ENCODE measurements around the gene AMDHD2.

Gene AMDHD2

DNA sequence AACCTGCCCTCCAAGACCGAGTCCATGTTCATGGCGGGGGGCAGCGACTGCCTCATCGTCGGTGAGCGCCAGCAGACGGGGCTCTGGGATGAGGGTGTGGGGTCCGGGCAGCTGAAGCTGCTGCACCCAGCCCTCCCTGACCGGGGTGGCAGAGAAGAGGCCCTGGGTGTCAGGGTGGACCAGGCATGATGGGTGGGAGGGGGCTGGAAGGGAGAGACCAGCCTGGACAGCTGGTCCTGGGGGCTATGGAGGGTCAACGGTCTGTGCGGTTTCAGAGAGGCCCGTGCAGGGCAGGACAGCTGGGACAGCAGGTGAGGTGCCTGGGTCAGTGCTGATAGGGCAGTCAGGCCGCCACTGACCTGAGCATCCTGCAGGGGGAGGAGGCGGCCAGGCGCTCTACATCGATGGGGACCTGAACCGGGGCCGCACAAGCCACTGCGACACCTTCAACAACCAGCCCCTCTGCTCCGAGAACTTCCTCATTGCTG lies 19.7 kb upstream of the AMDHD2 start:
- DNase-seq, result no peak

DNA sequence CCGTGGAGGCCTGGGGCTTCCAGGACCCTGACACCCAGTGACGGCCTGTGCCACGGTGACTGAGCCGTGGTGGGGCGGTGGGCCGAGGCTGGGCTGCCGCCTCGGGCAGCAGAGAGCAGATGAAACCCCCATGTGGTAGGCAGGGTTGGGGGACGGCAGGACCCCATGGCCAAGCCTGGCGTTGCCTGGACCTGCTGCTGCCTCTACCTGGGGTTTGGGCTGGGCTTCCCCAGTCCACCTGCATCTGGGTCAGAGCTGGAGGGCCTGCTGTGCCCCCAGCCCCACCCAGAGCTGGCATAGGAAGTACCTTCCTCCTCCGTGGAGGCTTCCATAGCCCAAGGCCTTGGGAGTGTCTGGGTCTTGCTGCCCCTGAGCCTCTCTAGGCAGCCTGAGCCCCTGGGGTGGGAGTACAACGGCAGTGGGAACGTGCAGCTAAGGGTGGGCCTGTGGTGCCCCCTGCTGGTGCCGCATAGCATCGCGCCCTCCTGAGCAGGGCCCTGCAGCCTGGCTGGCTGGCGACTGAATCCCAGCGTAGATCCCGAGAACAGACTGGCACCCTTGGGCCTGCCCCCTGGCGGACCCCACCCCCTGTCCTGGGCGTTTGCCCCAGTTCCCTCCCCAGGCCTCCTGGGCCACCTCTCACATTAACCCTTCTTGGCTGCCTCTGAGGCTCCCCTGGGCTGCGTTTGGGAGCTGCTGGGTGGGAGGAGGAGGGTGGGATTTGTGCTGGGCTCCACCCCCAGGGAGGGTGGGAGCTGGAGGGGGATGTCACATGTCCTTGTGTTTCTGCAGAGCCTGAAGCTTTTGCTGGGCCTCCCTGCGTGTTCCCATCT lies 19.0 kb upstream of the AMDHD2 start:
- DNase-seq, result peak; percentile 66

DNA sequence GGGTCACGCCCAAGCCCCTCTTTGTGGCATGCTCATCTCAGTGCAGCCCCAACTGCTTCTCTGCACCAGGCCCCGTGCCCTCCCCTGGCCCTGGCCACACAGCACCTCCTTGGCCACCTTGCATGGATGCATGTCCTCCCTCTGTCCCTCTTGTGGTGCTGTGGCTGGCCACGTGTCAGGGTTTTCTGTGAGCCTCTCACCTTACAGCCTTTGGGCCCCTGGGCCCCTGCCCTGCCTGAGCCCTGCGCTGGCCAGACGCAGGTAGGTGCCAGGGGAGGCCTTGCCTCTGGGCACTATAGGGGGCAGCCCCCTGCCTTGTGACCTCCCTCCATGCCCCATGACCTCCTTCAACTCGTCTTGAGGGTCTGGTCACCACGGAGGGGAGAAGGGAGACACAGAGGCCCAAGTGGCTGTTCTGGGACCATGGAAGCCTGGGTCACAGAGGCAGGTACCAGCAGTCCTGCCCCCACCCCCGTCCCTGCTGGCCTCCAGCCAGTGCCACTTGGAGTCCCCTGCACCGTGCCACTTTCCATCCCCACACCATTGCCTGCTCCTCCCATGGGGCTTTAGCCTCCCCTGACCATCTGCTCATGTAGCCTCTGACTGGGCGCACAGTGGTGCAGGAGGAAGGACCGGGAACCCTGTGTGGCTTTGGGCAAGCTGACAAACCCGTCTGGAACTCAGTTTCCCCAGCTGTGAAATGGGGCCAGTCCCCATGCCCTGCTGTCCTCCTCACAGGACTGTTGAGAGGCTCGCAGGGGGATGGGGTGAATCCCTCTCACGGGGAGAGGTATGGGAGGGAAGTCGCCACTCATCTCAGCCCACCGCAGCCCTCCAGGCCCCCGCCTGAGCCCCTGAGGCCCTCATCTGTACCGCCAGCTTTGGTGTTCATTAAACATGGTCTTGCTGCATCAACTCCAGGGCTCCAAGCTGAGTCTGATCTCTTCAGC lies 17.9 kb upstream of the AMDHD2 start:
- no peak for DNase-seq

DNA sequence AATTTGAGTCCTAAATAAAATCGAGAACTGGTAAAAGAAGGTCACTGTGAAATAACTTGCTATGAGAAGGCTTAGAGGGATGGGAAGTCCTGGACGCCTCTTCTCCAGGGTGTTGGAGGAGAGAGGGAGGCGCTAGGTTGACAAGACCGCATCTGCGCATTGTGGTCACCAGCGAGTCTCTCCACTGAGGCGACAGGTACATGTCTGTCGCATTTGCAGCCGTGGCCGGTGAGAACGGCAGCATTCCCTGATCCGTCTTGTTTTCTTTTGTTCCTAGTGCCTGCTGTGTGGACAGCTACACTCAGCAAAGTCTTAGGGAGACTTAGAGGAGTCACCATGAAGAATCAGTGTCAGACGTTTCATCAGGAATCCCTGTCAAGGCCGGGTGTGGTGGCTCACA lies 14.5 kb upstream of the AMDHD2 start:
- DNase-seq, result no peak

DNA sequence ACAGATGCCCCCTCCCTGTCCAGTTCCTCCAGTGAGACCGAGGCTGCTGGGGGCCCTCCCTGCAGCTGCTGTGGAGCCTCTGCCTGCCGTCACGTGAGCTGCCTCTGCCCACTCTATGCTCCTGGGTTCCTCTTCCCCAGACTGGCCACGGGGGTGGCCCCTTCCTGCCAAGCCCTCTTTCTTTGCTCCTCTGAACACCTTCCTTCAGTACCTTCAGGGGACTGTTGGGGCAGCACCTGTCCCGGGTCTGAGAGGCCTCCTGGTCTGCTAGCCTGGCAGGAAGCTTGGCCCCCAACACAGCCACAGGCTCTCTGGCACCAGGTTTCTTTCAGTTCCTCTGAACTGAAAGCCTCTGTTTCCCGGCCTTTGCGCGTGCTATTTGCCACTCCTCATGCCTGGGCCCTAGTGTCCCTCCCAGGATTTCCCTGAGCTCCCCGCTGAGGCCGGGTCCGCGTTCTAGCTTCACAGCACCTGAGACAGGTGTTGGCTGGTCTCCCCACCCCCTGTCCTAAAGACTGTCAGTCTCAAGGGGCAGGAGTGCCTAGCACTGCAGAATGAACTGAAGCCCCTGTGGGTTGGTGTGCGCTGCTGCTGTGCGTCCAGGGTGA lies 13.0 kb upstream of the AMDHD2 start:
- no peak for DNase-seq

DNA sequence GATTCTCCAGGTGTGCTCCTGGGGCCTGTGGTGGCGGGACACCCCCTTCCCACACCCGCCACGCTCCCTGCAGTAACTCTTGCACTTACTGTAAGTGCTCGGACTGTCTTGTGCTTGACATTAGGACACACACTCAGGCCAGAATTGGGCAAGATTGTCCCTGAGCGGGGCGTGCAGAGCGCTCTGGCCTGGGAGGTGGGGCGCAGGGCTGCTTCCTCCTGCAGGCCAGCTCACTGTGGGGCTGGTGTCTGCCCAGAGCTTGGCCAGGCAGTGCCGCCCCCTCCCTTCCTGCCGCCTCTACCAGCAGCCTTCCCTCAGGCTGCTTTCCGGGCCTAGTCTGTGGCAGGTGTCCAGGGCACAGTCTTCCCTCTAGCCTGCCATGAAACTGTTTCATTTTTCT lies 12.5 kb upstream of the AMDHD2 start:
- DNase-seq, result no peak

DNA sequence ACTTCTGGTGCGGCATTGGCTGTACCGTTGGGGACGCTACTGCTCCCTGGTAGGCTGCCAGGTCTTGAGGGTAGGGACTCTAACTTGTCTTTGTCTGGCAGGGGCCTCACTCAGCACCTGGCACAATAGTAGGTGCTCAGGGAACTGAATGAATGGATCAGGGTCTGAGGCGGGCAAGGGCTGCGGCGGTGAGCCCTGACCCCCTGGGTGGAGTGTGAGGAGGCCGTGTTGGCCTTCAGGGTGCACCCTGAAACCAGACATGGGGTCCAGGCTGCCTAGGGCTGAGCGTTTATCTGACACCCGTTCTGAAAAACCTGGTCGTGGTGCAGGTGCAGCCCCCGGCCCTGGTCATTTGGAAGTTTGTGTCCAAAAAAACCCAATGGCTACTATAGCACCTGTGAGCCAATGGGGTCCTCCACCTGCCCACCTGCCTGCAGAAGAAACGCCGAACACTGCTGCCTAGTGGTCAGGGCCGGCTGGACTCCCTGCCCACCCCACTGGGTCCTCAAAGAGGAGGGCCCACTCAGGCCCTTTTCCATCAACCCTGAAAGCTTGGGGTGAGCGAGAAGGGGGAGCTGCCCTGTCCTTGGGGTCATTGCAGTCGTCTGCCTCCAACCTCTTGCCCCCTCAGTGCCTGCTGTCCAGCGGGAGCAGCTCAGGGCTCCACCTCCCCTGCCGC lies 11.3 kb upstream of the AMDHD2 start:
- DNase-seq, result no peak

DNA sequence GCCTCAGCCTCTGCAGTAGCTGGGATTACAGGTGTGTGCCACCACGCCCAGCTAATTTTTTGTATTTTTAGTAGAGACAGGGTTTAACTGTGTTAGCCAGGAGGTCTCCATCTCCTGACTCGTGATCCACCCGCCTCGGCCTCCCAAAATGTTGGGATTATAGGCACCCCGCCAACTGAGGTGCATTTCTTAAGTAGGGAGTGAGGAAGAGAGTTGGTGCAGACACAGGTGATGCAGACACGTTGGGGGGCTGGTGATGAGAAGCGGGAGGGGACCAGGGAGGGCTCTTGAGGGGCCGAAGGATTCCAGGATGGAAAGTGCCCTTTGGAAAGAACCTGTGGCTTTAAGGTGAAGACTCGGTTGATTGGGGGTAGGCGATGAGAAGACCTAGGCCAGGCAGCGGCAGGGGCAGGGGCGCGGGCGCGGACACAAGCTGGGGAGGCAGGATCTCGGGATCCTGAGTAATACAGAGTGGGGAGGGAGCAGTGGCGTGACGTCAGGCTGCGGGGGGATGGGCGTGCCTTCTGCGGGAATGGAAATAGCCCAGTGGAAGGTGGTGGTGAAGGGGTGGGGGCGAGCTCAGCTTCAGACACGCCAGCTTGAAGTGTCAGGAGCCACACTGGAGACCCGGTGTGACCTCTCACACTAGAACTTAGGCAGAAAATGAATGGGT lies 8.9 kb upstream of the AMDHD2 start:
- DNase-seq, result no peak

DNA sequence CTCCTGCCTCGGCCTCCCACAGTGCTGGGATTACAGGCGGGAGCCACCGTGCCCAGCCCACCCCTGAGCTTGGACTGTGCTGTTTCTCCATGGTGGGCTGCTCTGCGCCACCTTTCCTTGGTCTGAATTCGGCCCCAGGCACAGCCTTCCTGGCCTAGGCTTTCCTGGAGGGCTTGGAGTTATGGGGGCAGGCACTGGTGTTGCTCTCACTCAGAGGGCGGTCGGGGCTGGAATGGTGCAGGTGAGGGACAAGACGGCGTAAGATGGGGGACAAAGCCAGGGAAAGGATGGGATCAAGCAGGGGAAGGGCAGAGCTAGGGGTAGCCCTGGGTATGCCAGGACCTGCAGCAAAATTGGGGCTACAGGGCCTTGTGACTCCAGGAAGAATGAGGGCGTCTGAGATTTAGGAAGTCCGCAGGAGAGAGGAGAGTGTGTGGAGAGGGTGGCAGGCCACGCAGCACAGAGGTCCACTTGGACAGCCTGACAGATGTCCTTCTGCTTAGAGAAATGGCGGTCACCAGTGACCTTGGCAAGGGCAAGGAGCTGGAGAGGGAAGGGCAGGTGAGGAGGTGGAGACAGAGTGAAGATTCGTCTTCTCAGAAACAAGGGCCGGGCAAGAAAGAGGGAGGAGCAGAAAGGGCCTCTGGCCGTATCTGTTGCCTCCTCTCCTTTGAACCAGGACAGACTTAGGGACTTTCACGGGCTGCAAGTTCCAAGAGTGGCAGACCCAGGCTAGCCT lies 8.0 kb upstream of the AMDHD2 start:
- DNase-seq, result no peak

DNA sequence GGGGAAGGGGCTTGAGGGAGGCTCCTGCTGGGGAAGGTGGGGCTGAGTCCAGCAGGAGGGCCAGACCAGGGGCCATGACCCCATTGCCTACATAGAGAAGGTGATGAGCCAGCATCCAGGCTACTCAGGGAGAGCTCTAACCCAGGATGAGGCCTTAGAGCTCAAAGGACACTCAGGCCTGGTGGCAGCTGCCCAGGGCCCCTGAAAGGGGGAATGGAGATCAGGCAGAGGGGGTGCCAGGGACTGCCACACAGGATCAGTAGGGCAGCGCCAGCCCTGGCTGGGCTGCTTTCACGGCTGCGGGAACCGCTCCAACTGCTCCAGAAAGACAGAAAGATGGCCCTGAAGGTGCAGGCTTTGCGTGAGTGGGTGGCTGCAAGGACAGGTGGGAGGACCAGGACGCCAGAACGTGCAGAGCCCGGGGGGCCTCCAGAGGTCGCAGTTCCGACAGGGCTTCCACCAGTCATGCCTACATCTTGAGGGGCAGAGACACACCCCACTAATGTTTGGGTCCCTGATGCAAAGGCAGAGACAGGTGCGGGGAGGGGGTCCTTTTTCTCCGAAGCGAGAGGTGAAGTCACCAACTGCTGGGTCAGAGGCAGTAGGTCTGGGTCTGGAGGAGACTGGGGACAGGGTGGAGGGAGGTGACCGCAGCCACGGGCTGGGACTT lies 7.3 kb upstream of the AMDHD2 start:
- no peak for DNase-seq

DNA sequence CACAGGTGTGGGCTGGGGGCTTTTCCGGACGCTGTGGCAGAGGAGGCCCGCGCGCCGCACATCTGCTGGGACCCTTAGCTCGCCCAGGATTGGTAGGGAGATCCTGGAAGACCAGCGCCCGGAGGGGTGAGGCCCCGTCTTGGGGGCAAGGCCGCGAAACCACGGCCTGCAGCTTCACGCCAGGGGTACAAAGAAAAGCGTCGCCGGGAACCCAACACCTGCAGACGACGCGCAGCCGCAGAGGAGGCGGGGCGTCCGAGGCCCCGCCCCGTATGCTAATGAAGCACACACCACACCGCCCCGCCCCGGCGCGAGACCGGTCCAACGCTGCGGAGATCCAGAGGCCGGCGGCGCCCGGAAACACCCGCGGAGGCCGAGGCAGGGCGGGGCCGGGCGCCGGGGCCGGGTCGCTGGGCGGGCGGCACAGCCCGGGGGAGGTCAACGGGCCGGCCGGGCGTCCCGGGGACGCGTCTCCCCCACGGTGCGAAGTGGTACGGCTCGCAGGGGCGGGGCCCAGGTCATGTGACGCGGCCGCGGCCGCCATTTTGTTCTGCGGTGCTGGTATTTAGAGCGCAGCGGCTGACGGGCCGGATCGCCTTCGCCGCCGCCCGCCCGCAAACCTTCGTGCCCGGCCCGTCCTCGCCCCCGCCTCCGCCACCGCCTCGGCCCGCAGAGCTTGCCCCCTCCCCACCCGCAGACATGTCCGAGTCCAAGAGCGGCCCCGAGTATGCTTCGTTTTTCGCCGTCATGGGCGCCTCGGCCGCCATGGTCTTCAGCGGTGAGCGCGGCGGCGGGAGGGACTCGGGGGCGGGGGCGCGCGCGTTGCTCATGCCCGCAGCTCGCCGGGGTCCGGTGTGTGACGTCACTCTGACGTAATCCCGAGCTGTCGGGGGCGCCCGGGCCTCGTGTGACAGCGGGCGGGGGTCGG lies 6.5 kb upstream of the AMDHD2 start, which contains the start of gene ATP6V0C:
ATP6V0C (plus strand) TSS at position 548 of the 928 bp plus-strand sequence; CDS start at position 700, 152 bp downstream.
- peak; percentile 86 for DNase-seq

DNA sequence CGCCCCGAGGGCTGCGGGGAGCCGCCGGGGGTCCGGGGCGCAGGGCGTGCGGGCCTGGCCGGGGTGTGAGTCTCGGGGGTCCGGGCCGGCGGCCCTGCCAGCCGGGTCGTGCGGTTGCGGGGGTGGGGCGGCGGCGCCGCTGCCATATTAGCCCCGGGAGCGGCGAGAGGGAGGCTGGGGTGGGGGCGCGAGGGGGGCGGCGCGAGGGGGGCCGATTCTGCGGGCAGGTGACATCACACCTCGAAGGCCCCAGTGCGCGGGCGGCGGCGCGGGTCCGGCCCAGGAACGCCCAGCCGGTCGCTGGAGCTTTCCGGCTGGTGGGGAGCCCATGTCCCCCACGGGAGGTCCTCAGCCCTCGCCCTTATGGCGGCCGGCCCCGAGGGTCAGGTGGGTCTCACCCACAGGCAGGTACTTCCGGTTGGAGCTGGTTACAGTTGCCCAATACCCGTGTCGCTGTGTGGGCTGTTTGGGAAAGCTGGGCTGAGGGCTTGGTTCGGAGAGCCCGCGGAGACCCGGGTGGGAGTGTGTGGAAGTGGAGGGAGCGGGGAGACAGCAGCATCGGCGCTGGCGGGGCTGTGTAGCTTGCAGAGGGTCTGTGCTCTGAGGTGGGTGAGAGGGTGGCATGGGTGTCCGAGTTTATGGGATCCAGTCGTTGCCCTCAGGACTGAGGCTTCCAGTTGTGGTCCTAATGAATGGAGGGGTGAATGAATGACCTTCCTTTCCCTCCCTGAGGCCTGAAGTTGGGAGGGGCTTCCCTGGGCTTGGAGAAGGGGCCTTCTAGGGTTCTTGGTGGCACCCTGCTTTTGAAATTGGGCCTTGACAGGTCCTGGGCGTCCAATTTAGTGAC lies 5.6 kb upstream of the AMDHD2 start:
- DNase-seq, result no peak

DNA sequence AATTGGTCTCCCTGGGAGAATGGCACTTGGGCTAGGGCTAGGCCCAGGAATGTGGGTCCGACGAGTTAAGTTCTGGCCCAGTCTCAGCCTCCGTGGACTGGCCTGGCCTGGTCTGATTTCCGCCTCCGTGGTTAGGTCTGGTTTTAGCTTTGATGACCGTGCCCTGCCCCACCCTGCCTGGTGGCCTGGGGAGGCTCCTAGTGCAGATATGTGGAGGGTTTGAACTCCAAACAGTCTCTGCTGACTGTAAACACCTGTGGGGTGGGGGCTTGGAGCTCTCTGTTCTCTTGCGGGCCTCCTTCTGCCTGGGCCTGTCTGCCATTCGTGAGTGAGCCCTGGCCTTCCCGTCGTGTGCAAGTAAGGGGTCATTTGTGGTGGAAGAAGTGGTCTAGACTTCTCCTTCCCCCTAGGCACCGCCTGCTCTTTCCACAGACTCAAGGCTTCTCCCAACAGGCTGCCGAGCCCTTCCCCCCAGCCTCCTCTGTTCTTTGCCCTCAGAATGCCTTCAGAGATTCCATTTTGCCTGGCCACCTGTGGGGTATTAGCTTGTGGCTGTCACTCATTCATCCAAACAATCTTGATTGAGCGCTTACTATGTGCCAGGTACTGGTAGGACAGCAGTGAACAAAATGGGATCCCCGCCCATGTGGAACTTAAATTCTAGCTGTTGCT lies 4.9 kb upstream of the AMDHD2 start:
- no peak for DNase-seq

DNA sequence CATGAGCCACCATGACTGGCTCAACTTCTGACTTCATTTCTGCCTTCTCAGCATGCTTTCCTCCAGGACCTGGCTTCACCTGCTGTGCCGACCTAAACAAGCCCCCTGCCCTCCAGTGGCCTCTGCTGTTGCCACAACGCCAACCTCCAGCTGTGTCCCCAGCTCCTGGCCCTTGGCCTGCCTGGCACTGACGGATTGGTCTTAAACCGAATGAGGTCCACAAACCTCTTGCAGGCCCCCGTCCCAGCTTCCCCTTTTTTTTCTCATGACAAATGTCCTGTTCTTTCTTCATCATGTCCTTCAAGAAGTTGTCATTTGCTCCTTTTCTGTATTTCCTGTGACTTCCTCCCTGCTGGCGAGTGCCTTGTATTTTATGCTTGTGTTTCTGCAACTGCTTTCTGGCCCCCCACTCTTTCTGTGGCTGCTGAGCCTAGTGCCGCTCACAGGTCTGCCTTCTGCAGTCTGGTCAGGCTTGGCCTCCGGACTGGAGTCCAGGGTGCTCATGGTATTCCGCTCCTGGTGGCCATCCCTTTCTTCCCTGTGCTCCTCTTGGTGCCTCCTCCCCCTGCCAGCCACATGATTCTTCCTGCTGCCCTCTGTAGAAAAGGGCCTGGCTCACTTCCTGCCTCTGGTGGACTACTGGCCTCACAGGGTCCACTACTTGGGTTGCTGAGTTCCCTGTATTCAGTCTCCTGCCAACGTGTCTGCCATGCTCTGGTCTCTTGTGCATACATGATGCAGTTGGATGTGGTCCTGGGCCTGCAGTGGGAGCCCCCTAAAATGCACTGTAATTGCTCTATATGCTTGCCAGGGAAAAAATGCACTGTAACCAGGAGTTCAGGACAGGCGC lies 3.6 kb upstream of the AMDHD2 start:
- no peak for DNase-seq

DNA sequence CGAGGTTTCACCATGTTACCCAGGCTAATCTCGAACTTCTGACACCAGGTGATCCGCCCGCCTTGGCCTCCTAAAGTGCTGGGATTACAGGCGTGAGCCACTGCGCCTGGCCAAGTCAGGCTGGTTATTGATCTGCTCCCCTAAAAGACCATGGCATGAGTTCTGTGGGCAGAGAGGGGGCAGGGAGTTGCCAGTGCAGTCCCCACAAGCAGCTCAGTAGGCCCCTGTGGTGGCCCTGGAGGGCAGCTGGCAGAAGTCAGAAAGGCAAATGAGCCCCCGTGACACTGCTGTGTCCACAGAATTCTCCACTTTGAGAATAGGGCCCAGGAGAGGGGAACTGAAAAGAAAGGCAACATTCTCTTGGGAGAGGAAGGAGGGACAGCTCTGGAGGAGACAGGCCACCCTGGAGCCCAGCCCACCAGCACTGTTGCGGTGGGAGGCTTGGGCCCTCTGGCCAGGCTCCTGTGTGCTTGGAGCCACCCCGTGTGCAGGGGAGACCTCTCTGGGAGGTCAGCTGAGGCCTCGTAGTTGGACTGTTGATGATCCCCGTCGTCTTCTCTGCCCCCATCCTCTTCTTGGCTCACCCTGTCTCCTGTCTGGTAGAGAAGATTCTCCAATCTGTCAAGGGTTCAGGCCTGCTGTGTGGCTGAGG lies 2.1 kb upstream of the AMDHD2 start:
- no peak for DNase-seq
